ENCODE measurements around the gene POC1A.
"Not testable (repeated sequence)": the region's sequence is repeated elsewhere in the genome, so short reads cannot be mapped to it uniquely, and the experiment has no call there.

Gene POC1A

DNA sequence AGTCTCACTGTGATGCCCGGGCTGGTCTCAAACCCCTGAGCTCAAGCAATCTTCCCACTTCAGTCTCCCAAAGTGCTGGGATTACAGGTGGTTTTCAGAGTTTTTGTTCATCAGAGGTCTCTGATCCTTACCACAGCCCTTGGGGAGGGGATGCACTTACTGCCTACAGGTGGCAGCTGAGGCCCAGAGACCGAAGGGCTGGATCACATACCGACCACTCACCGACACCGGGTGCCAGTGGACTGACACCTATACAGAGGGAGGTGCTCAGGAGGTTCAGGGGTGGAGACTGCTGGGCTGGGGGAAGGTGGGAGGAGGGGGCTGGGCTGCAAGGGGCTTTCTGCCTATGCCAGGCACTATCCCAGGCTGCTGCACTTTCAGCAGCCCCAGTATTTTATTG, 117.4 kb downstream of the POC1A start:
- H3K4me2 ChIP-seq = peak overlapping the region; percentile 64
- H3K9ac ChIP-seq = peak overlapping the region; percentile 48; the same call in 1 of the 2 replicates
- no peaks in the 10 kb centered on the region for H3K27me3 ChIP-seq
- H3K9me3 ChIP-seq = no peaks in the 10 kb centered on the region
- H3K36me3 ChIP-seq = no peaks in the 10 kb centered on the region
- H3K4me1 ChIP-seq = peaks cover 46% of the 10 kb centered on the region
- H3K27ac ChIP-seq = no peak overlapping the region; the same call in 1 of the 2 replicates
- no peak for TF ChIP-seq Cebpa-rat (IDR thresholded peaks at IDR 0.05)
- no peak overlapping the region for H3K4me3 ChIP-seq
- H4K20me1 ChIP-seq = no peaks in the 10 kb centered on the region

DNA sequence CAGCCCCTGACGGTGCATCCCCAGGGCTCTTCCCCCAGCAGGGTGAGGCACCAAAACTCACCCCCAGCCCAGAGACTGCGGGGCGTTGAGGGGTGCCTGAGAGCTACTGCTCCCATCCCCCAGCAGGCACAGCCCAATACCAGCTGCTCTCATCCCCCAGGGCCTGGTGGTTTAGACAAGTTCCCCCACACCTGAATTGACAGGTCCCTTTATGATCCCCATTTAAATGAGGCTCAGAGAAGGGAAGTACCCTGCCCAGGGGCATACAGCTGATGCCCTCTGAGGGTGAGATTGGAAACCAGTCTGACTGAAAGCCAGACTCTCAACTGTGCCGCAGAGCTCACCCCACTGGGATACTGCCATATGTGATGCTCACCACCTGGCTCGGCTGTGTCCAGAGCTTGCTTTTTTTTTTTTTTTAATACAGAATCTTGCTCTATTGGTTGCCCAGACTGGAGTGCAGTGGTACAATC, 118.0 kb downstream of the POC1A start:
- no peaks in the 10 kb centered on the region for H3K9me3 ChIP-seq
- H3K4me2 ChIP-seq = peak overlapping the region; percentile 64
- no peak overlapping the region for H3K4me3 ChIP-seq
- H3K27ac ChIP-seq = peak overlapping the region; percentile 56
- TF ChIP-seq Cebpa-rat (IDR thresholded peaks at IDR 0.05) = no peak
- no peaks in the 10 kb centered on the region for H3K27me3 ChIP-seq
- H3K9ac ChIP-seq = peak overlapping the region; percentile 48; the same call in 1 of the 2 replicates
- H3K4me1 ChIP-seq = peaks cover 44% of the 10 kb centered on the region
- H3K36me3 ChIP-seq = no peaks in the 10 kb centered on the region
- no peaks in the 10 kb centered on the region for H4K20me1 ChIP-seq

DNA sequence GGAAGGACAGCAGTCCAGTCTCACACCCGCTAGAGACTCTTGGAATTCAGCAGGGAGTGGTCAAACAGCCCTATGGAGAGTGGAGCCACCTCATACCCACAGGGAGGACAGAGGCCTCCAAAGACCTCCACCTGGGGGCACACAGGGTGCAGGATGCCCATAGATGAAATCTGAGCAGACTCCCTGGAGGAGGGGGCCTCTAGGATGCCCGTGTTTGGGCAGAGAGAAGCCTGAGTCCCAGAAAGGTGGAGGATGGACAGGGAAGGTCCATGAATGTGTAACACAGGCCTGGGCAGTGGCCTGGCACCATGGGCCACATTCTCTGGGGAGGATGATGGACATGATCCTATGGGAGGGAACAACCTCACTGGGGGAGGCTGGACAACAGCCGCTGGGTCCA, 119.6 kb downstream of the POC1A start:
- H3K9ac ChIP-seq = no peak overlapping the region
- H3K36me3 ChIP-seq = no peaks in the 10 kb centered on the region
- no peaks in the 10 kb centered on the region for H4K20me1 ChIP-seq
- TF ChIP-seq Cebpa-rat (IDR thresholded peaks at IDR 0.05) = no peak
- H3K4me1 ChIP-seq = peaks cover 42% of the 10 kb centered on the region
- H3K27me3 ChIP-seq = no peaks in the 10 kb centered on the region
- H3K9me3 ChIP-seq = no peaks in the 10 kb centered on the region
- no peak overlapping the region for H3K4me2 ChIP-seq
- no peak overlapping the region for H3K4me3 ChIP-seq
- no peak overlapping the region for H3K27ac ChIP-seq

DNA sequence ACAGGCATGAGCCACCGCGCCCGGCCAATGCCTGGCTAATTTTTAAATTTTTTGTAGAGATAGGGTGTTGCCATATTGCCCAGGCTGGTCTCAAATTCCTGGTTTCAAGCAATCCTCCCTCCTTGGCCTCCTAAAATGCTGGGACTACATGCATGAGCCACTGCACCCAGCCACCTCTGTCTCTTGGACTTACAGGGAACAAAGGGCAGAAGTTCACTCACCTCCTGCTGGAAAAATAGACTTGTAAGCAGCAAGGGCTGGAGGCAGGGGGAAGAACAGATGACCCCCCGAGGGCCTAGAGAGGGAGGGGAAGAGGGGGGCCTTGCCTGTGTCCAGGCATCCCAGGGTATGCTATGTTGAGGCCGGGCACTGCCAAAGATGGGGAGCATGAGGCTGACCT, 120.0 kb downstream of the POC1A start:
- H3K4me1 ChIP-seq = peaks cover 47% of the 10 kb centered on the region
- no peak overlapping the region for H3K4me3 ChIP-seq
- H4K20me1 ChIP-seq = no peaks in the 10 kb centered on the region
- H3K9me3 ChIP-seq = no peaks in the 10 kb centered on the region
- no peak overlapping the region for H3K9ac ChIP-seq
- H3K4me2 ChIP-seq = no peak overlapping the region
- no peak for TF ChIP-seq Cebpa-rat (IDR thresholded peaks at IDR 0.05)
- no peaks in the 10 kb centered on the region for H3K27me3 ChIP-seq
- no peak overlapping the region for H3K27ac ChIP-seq
- no peaks in the 10 kb centered on the region for H3K36me3 ChIP-seq

DNA sequence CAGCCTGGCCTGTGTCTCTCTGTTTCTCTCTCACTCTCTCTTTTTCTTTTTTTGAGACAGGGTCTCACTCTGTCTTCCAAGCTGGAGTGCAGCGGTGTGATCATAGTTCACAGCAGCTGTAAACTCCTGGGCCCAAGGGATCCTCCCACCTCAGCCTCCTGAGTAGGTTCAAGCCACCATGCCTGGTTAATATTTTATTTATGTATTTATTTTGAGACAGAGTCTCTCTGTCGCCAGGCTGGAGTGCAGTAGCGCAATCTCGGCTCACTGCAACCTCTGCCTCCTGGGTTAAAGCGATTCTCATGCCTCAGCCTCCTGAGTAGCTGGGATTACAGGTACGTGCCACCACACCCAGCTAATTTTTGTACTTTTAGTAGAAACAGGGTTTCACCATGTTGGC, 120.5 kb downstream of the POC1A start:
- H3K4me3 ChIP-seq, H3K27me3 ChIP-seq, H4K20me1 ChIP-seq, H3K4me2 ChIP-seq, H3K27ac ChIP-seq, H3K9me3 ChIP-seq, H3K36me3 ChIP-seq, H3K9ac ChIP-seq: not testable (repeated sequence)
- H3K4me1 ChIP-seq = peaks cover 51% of the 10 kb centered on the region

DNA sequence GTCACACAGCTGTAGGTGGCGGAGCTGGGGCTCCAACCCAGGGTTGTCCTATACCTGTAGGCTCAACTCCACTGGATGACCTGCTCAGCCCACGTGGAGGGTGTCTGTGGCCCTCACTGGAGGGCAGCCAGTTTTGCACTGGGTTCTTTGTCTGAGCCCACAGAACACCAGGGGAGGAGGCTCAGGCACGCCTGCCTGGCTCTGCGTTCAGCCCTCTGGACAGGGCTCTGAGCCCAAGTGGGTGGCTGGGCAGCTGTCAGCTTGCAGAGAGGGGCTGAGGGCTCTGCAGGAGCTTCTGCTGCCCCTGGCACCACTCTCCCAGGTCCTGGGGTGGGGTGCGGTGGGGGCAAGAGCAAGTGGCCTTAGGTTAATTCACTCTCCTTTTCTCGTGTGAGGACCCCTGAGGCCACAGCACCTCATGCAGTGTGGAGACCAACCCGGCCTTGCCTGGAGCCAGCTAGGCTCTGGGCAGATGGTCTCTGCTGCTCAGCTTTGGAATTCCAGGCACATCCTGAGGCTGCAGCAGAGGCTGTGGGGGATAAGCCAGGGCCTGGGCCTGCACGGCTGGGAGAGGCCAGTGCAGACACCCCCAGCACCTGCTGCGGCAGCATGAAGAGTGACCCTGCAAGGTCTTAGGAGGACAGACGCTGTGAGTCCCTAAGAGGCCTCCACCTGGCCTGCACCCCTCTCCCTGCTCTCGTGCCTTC, 121.4 kb downstream of the POC1A start:
- no peak overlapping the region for H3K4me3 ChIP-seq
- H3K9ac ChIP-seq = no peak overlapping the region
- peaks cover 53% of the 10 kb centered on the region for H3K4me1 ChIP-seq
- no peaks in the 10 kb centered on the region for H3K36me3 ChIP-seq
- H3K27me3 ChIP-seq = no peaks in the 10 kb centered on the region
- no peak overlapping the region for H3K4me2 ChIP-seq
- no peak for TF ChIP-seq Cebpa-rat (IDR thresholded peaks at IDR 0.05)
- H3K9me3 ChIP-seq = no peaks in the 10 kb centered on the region
- no peaks in the 10 kb centered on the region for H4K20me1 ChIP-seq
- no peak overlapping the region for H3K27ac ChIP-seq

DNA sequence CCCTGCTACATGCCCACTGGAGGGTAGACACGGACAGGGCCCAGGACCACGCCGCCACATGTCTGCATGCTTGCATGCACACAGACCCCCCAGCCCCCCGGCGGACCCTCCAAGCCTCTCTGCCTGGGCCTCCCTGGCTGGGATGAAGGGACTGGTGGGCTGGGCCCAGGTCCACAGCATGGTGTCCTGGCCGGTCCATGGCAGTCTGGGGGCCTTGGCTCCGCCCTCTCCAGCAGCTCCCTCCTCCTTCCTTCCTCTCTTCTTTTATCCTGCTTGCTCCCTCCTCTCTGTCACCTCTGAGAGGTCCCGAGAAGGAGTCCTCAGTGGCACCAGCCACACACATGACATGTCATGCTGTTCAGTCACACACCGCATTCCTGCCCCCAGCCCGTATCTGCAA, 122.3 kb downstream of the POC1A start:
- Histone ChIP-seq H4K20me1 (no peaks in the 10 kb centered on the region), H3K4me1 (peaks cover 53% of the 10 kb centered on the region), H3K9me3 (no peaks in the 10 kb centered on the region), H3K4me3 (no peak overlapping the region), H3K4me2 (no peak overlapping the region), H3K27ac (no peak overlapping the region), H3K27me3 (no peaks in the 10 kb centered on the region), H3K36me3 (no peaks in the 10 kb centered on the region), H3K9ac (no peak overlapping the region)
- no peak for TF ChIP-seq Cebpa-rat (IDR thresholded peaks at IDR 0.05)

DNA sequence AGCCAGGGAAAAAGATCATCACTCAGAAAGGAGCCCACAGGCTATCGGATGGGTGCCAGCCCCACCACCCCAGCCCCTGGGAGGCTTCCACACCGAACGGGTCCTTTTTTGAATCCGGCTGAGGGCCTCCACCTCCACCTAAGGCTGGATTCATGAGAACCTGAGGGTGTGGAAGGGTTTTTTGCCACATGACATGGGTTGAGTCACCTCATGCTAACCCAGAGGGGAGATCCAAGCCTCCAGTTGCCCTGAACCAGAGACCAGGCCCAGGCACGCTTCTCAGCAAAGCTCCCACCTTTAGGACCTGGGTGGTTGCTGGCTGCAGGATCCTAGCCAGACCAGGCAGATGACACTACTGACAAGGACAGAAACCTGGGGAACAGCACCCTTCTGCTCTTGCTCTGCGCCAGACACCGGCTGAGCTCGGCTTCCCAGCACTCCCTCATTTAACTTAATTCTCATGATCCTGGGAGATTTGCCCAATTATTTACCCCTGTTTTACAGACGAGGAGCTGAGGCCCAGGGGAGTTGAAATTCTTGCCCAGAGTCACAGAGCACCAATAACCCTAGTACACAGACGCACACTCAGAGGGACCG, 123.4 kb downstream of the POC1A start:
- Histone ChIP-seq H3K9me3 (no peaks in the 10 kb centered on the region), H4K20me1 (no peaks in the 10 kb centered on the region), H3K27me3 (no peaks in the 10 kb centered on the region), H3K27ac (no peak overlapping the region; the same call in 1 of the 2 replicates), H3K4me1 (peaks cover 50% of the 10 kb centered on the region), H3K4me2 (no peak overlapping the region), H3K4me3 (no peak overlapping the region), H3K36me3 (no peaks in the 10 kb centered on the region), H3K9ac (no peak overlapping the region)
- no peak for TF ChIP-seq Cebpa-rat (IDR thresholded peaks at IDR 0.05)

DNA sequence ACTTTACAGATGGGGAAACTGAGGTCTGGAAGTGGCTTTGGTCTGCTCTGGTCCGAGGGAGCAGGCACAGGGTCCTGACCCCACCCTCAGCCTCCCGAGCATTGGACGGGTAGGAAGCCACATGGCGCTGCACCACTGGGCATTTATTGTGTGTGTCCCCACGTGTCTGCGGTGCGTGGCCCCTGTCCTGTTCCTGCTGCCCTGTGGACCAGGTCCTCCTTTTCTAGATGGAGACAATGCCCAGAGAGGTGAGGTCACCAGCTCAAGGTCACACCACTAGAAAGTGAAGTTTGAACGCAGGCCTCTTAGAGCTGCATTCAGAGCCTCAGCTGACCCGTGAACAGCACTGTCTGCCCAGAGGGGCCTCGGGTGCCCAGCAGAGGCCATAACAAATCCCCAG, 124.7 kb downstream of the POC1A start:
- H3K36me3 ChIP-seq = no peaks in the 10 kb centered on the region
- no peak for TF ChIP-seq Cebpa-rat (IDR thresholded peaks at IDR 0.05)
- no peaks in the 10 kb centered on the region for H3K9me3 ChIP-seq
- H3K4me3 ChIP-seq = no peak overlapping the region
- no peak overlapping the region for H3K9ac ChIP-seq
- H3K27me3 ChIP-seq = no peaks in the 10 kb centered on the region
- peak overlapping the region; percentile 44 for H3K4me2 ChIP-seq
- H4K20me1 ChIP-seq = no peaks in the 10 kb centered on the region
- H3K27ac ChIP-seq = 0 out of 2 replicates have a peak overlapping the region, but pooled peaks have one; percentile 6
- H3K4me1 ChIP-seq = peaks cover 56% of the 10 kb centered on the region

DNA sequence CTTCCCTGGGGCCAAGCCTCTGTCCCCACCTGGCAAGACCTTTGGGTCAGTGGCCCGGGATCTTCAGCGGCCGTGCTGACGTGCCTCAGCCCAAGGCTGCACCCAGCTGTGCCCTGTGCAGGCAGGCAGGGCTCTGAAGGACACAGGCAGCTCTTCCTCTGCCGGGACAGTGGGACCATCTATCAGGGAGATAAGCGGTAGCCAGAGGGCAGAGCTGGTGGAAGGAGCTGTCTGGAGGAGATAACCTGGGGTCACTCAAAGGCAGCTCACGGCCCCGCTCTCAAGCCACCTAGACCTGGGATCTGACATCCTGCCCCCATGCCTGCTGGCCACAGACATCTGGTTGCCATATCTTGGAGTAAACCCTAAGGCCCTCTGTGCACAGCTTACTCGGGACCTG, 125.2 kb downstream of the POC1A start:
- no peak overlapping the region for H3K4me3 ChIP-seq

More for the DNA sequence above, 125.2 kb downstream of the POC1A start:
- Histone ChIP-seq H3K36me3 (no peaks in the 10 kb centered on the region), H4K20me1 (no peaks in the 10 kb centered on the region), H3K4me1 (peaks cover 61% of the 10 kb centered on the region), H3K9ac (peak overlapping the region; percentile 31; the same call in 1 of the 2 replicates), H3K27ac (peak overlapping the region; percentile 54), H3K27me3 (no peaks in the 10 kb centered on the region), H3K9me3 (no peaks in the 10 kb centered on the region), H3K4me2 (peak overlapping the region; percentile 44)
- no peak for TF ChIP-seq Cebpa-rat (IDR thresholded peaks at IDR 0.05)

All from BLaER1 (cell line).